ENCODE measurements around the gene CEBPZ. TPM values are rescaled to one million over a fixed set of nuclear protein-coding genes. Genes with fewer than 3 reads are reported as not detected.

The CEBPZ gene
- total and polyA plus RNA-seq, 2 donors = 78.2 to 107 TPM

DNA sequence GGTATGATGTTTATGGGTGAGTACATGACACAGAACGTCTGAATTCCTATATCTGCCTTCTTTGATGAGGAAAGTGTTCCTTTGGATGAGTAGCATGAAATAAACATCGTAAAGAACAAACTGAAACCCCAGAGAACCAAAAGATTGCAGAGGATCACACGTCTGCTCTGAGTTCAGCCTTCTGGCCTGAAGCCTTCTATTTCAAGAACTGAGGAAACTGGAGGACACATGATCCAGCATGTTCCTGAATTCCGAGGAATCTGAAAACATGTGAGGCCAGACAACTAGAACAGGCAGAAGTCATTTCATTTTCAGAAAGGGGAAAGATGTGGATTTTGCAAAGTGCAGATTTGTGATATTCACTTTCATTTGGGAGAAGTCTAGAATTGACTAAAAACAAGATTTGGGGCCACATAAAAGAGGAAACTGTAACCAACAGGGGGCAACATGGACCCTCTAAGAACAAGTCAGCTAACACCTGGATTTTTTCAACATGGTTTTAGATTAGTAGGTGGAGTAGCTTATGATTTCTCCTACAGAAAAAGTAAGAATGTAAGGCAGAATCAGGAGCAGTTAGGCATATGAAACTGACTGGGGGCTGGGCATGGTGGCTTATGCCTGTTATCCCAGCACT lies 51.3 kb downstream of the CEBPZ start:
- H3K27ac ChIP-seq (ENCODE audit: low read depth in 1 of 2, low read length in 1 of 2) = no peak overlapping the region

DNA sequence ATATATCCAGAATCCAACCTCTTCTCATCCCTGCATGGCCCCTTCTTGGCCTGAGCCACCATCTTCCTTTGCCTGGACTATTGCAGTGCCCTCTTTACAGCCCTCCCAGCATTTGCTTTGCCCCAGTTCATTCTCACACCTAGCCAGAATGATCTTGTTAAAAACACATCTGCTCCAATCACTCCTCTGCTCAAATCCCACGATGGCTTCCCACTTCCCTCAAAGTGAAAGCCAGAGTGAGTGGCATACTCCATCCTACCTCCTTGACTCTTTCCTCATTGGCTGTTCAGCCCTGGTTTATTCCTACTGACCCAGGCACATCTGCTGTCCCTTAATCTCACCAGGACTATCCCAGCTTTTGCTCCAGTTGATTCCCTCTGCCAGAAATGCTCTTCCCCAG lies 57.7 kb downstream of the CEBPZ start:
- H3K27me3 ChIP-seq (ENCODE audit: control insufficient read depth in 2 of 2, insufficient read depth in 1 of 2, low read length in 1 of 2) = no peaks in the 10 kb centered on the region
- no peaks in the 10 kb centered on the region for H3K9me3 ChIP-seq (ENCODE audit: control insufficient read depth in 2 of 2, insufficient read depth in 1 of 2, low read length in 1 of 2)
- H3K36me3 ChIP-seq (ENCODE audit: control insufficient read depth in 2 of 2, insufficient read depth in 2 of 2, low read length in 1 of 2) = no peaks in the 10 kb centered on the region
- 90% methylated on average over 1 of the region's 1 CpG for WGBS
- no peak for DNase-seq (ENCODE audit: low read depth in 6 of 9, low spot score in 9 of 9)
- H3K4me3 ChIP-seq (ENCODE audit: low read length in 2 of 2) = no peak overlapping the region
- no peak overlapping the region for H3K27ac ChIP-seq (ENCODE audit: low read depth in 1 of 2, low read length in 1 of 2)
- H3K4me1 ChIP-seq (ENCODE audit: control insufficient read depth in 2 of 2, insufficient read depth in 2 of 2, low read length in 2 of 2) = no peaks in the 10 kb centered on the region

More for the DNA sequence above, 51.3 kb downstream of the CEBPZ start:
- H3K4me1 ChIP-seq (ENCODE audit: control insufficient read depth in 2 of 2, insufficient read depth in 2 of 2, low read length in 2 of 2) = no peaks in the 10 kb centered on the region
- no peaks in the 10 kb centered on the region for H3K36me3 ChIP-seq (ENCODE audit: control insufficient read depth in 2 of 2, insufficient read depth in 2 of 2, low read length in 1 of 2)
- no peak overlapping the region for H3K4me3 ChIP-seq (ENCODE audit: low read length in 2 of 2)
- no peaks in the 10 kb centered on the region for H3K27me3 ChIP-seq (ENCODE audit: control insufficient read depth in 2 of 2, insufficient read depth in 1 of 2, low read length in 1 of 2)
- 78% methylated on average over 4 of the region's 4 CpGs for WGBS
- peak in 4 of 9 donors; percentile 21 to 49 (median 24) for DNase-seq (ENCODE audit: low read depth in 6 of 9, low spot score in 9 of 9)
- no peaks in the 10 kb centered on the region for H3K9me3 ChIP-seq (ENCODE audit: control insufficient read depth in 2 of 2, insufficient read depth in 1 of 2, low read length in 1 of 2)

DNA sequence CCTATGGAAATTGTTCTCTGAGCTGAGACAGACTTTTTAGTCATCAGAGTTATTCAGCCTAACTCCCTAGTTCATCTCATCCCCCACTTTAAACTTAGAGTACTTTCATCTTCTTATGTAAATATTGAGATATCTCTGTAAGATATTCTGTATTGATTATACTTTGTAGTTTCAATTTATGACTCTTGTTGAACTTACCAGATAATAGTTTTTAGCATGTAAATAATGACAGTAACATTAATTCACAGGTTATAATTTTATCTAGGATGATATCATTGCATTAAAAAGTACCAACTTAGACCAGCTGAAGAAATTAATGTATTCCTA lies 59.8 kb downstream of the CEBPZ start:
- DNase-seq (ENCODE audit: low read depth in 6 of 9, low spot score in 9 of 9) = no peak
- Histone ChIP-seq H3K9me3 (ENCODE audit: control insufficient read depth in 2 of 2, insufficient read depth in 1 of 2, low read length in 1 of 2) (no peaks in the 10 kb centered on the region), H3K36me3 (ENCODE audit: control insufficient read depth in 2 of 2, insufficient read depth in 2 of 2, low read length in 1 of 2) (no peaks in the 10 kb centered on the region), H3K4me1 (ENCODE audit: control insufficient read depth in 2 of 2, insufficient read depth in 2 of 2, low read length in 2 of 2) (no peaks in the 10 kb centered on the region), H3K27ac (ENCODE audit: low read depth in 1 of 2, low read length in 1 of 2) (no peak overlapping the region), H3K4me3 (ENCODE audit: low read length in 2 of 2) (no peak overlapping the region), H3K27me3 (ENCODE audit: control insufficient read depth in 2 of 2, insufficient read depth in 1 of 2, low read length in 1 of 2) (no peaks in the 10 kb centered on the region)

DNA sequence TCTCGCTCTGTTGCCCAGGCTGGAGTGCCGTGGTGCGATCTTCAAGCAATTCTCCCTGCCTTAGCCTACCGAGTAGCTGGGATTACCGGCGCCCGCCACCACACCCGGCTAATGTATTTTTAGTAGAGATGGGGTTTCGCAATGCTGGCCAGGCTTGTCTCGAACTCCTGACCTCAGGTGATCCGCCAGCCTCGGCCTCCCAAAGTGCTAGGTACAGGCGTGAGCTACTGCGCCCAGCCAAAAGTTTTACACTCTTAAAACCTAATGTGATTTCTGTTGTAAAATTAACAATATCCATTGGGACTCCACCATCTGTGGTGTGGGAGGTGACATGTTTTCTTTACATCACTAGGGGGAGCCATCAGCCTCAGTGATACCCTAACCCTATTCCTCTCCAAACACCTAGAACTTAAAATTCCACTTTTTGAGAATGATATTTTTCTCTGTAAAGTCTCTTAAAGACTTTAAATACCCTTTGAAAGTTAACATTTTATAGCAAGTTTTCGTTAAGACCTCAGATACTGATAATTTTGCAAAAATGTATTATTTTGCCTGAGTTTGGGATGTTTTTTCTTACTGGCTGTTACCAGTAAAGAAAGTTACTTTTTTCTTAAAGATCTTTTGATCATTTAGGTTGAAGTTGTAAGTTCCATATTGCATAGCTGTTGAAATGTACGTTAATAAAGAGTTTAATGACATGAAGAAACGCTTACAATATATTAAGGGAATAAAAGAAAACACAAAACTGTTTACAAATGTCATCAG lies 63.0 kb downstream of the CEBPZ start:
- DNase-seq (ENCODE audit: low read depth in 6 of 9, low spot score in 9 of 9) = peak in 5 of 9 donors; percentile 6 to 53 (median 17)
- no peak overlapping the region for H3K27ac ChIP-seq (ENCODE audit: low read depth in 1 of 2, low read length in 1 of 2)
- H3K27me3 ChIP-seq (ENCODE audit: control insufficient read depth in 2 of 2, insufficient read depth in 1 of 2, low read length in 1 of 2) = no peaks in the 10 kb centered on the region
- peaks cover 1 to 6% of the 10 kb centered on the region in 2 donors for H3K9me3 ChIP-seq (ENCODE audit: control insufficient read depth in 2 of 2, insufficient read depth in 1 of 2, low read length in 1 of 2)
- no peaks in the 10 kb centered on the region for H3K36me3 ChIP-seq (ENCODE audit: control insufficient read depth in 2 of 2, insufficient read depth in 2 of 2, low read length in 1 of 2)
- no peak overlapping the region for H3K4me3 ChIP-seq (ENCODE audit: low read length in 2 of 2)
- H3K4me1 ChIP-seq (ENCODE audit: control insufficient read depth in 2 of 2, insufficient read depth in 2 of 2, low read length in 2 of 2) = no peaks in the 10 kb centered on the region
- WGBS = 68% methylated on average over 17 of the region's 17 CpGs

DNA sequence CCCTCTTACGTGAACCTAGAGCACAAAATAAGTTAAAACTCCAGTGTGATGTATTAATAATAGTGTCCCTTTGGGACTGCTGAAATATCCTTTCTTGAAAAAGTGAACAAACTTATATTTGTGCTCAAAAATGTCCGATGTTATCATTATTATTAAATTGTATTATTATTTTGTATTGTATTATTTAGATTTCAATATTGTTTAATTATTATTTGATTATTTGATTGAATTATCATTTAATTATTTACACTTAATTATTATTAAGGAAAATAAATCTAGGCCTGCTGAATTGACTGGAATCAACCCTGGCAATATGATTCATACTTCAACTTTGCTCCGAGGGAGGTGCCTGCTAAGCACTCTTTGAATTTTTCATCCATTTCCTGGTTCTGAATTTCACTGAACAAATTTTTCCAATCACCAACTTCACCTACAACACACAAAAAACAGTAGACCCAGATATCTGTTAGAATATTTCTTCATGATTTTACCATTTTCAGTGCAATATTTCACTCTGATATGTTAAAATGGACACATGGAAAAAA lies 63.7 kb downstream of the CEBPZ start:
- no peak for DNase-seq (ENCODE audit: low read depth in 6 of 9, low spot score in 9 of 9)
- no peaks in the 10 kb centered on the region for H3K4me1 ChIP-seq (ENCODE audit: control insufficient read depth in 2 of 2, insufficient read depth in 2 of 2, low read length in 2 of 2)
- peaks cover 1 to 9% of the 10 kb centered on the region in 2 donors for H3K9me3 ChIP-seq (ENCODE audit: control insufficient read depth in 2 of 2, insufficient read depth in 1 of 2, low read length in 1 of 2)
- H3K4me3 ChIP-seq (ENCODE audit: low read length in 2 of 2) = no peak overlapping the region
- H3K27me3 ChIP-seq (ENCODE audit: control insufficient read depth in 2 of 2, insufficient read depth in 1 of 2, low read length in 1 of 2) = no peaks in the 10 kb centered on the region
- 99% methylated on average over 3 of the region's 3 CpGs for WGBS
- no peak overlapping the region for H3K27ac ChIP-seq (ENCODE audit: low read depth in 1 of 2, low read length in 1 of 2)
- H3K36me3 ChIP-seq (ENCODE audit: control insufficient read depth in 2 of 2, insufficient read depth in 2 of 2, low read length in 1 of 2) = no peaks in the 10 kb centered on the region

DNA sequence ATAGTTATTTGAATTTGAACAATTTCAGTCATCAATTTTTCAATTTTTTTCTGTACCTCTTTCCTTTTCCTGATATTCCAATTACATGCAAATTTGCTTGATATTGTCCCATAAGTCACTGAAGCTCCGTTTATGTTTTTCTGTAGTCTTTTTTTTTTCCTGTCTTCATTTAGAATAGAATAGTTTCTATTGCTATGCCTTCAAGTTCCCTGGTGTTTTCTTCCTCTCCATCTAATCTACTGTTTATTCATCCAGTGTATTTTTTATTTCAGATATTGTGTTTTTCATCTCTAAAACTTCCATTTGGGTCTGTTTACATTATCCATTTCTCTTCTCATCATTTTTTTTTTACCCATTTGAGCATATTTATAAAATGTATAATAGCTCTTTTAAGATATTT lies 66.6 kb downstream of the CEBPZ start:
- H3K9me3 ChIP-seq (ENCODE audit: control insufficient read depth in 2 of 2, insufficient read depth in 1 of 2, low read length in 1 of 2) = peaks cover 1 to 9% of the 10 kb centered on the region in 2 donors
- H3K27ac ChIP-seq (ENCODE audit: low read depth in 1 of 2, low read length in 1 of 2) = no peak overlapping the region
- 95% methylated on average over 1 of the region's 1 CpG for WGBS
- H3K27me3 ChIP-seq (ENCODE audit: control insufficient read depth in 2 of 2, insufficient read depth in 1 of 2, low read length in 1 of 2) = no peaks in the 10 kb centered on the region
- no peaks in the 10 kb centered on the region for H3K36me3 ChIP-seq (ENCODE audit: control insufficient read depth in 2 of 2, insufficient read depth in 2 of 2, low read length in 1 of 2)
- H3K4me3 ChIP-seq (ENCODE audit: low read length in 2 of 2) = no peak overlapping the region
- DNase-seq (ENCODE audit: low read depth in 6 of 9, low spot score in 9 of 9) = no peak
- H3K4me1 ChIP-seq (ENCODE audit: control insufficient read depth in 2 of 2, insufficient read depth in 2 of 2, low read length in 2 of 2) = no peaks in the 10 kb centered on the region

DNA sequence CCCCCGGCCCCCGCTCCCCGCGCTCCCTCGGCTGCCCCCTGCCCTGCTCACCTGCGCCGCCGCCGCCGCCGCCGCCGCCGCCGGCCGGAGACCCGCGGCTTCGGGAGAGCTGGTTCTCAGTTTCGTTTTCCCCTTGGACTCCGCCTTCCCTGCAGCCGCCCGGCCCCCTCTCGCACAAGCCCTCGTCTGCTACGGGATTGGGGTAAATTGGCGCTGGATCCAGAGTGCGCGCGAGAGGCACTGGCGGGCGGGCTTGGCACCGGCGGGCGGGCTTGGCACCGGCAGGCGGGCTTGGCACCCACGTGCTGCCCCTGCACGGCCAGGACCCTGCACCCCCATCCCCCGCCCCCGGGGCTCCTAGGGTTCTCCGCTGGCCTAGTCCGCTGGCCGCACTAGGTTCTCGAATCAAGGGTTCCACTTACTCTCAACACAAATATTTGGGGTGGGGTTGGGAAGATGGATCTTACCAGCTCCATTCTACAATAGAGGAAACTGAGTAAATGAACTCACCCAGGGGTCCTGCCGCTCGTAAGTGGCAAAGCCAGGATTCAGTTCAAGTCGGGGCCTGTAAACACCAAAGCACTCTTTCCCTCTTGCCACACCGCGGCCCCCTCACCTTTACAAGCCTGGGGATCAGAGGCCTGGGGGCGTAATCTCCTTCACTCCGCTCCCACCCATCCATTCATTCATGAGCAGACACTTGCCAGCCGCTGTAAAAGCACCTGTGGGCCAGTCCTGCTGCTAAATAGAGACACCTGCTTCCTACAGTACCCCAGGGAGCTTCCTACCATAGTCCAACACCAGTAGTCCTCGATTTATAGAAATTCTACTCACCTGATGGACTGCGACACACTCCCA lies 74.3 kb downstream of the CEBPZ start, which contains the start of gene EIF2AK2:
TSS of gene EIF2AK2 (minus strand) at position 124 of the 858 bp plus-strand sequence. CDS start 9,174 bp downstream, outside the sequence.
- H3K4me3 ChIP-seq (ENCODE audit: low read length in 2 of 2) = peak within 1 kb of the TSS; percentile 86 to 91
- 12% methylated on average over 55 of the region's 55 CpGs for WGBS
- H3K4me1 ChIP-seq (ENCODE audit: control insufficient read depth in 2 of 2, insufficient read depth in 2 of 2, low read length in 2 of 2) = peaks cover 4 to 16% of the 10 kb centered on the region in 2 donors
- H3K36me3 ChIP-seq (ENCODE audit: control insufficient read depth in 2 of 2, insufficient read depth in 2 of 2, low read length in 1 of 2) = peaks cover 0 to 3% of the 10 kb centered on the region in 2 donors
- H3K27ac ChIP-seq (ENCODE audit: low read depth in 1 of 2, low read length in 1 of 2) = peak within 1 kb of the TSS; percentile 71 to 90
- no peaks in the 10 kb centered on the region for H3K27me3 ChIP-seq (ENCODE audit: control insufficient read depth in 2 of 2, insufficient read depth in 1 of 2, low read length in 1 of 2)
- DNase-seq (ENCODE audit: low read depth in 6 of 9, low spot score in 9 of 9) = peak in 8 of 9 donors; percentile 30 to 86 (median 60)
- peaks cover 0 to 2% of the 10 kb centered on the region in 2 donors for H3K9me3 ChIP-seq (ENCODE audit: control insufficient read depth in 2 of 2, insufficient read depth in 1 of 2, low read length in 1 of 2)

DNA sequence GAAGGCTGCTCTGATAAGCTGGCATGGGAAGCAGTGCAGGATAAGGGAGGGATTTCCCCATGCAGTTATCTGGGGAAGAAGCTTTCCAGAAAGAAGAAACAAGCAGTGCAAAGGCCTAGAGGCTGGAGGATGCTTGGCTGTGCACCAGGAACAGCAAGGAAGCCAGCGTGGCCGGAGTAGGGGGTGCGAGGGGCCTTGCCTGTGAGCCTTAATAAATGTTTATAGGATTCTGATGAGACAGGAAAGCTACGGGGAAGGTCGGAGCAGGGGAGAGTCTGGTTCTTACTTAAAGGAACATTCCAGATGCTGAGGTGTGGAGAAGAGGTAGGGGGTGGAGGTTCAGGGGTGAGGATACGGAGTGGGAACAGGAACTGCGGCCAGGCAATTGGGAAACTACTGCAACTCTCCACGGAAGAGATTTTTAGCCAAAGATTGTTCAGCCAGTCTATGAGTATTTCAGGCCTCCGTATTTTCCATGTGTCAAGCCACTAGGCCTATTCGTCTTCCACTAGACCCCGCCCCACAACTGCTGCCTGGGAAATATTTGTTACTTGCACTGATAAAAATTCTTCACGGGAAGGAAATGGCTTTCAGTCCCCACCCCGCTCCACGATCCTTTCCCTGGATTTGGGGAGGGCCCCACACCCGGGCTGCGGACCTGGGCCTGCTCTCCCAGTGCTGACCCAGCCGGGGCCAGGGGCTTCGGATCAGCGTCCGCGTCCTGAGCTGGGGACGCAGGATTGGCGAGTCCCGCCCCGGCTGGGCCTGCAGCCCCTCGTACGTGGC lies 75.1 kb downstream of the CEBPZ start:
- Histone ChIP-seq H3K4me3 (ENCODE audit: low read length in 2 of 2) (peak overlapping the region; percentile 86 to 91), H3K9me3 (ENCODE audit: control insufficient read depth in 2 of 2, insufficient read depth in 1 of 2, low read length in 1 of 2) (peaks cover 0 to 3% of the 10 kb centered on the region in 2 donors), H3K27me3 (ENCODE audit: control insufficient read depth in 2 of 2, insufficient read depth in 1 of 2, low read length in 1 of 2) (no peaks in the 10 kb centered on the region), H3K4me1 (ENCODE audit: control insufficient read depth in 2 of 2, insufficient read depth in 2 of 2, low read length in 2 of 2) (peaks cover 4 to 16% of the 10 kb centered on the region in 2 donors), H3K36me3 (ENCODE audit: control insufficient read depth in 2 of 2, insufficient read depth in 2 of 2, low read length in 1 of 2) (peaks cover 0 to 3% of the 10 kb centered on the region in 2 donors), H3K27ac (ENCODE audit: low read depth in 1 of 2, low read length in 1 of 2) (peak overlapping the region; percentile 71 to 90)
- 3% methylated on average over 27 of the region's 27 CpGs for WGBS
- DNase-seq (ENCODE audit: low read depth in 6 of 9, low spot score in 9 of 9) = peak in 7 of 9 donors; percentile 2 to 58 (median 13)

Measured in thymus (tissue), 11 donors.